Caki2 (cell line): ENCODE data around the gene WDFY2. TPM values are rescaled to one million over a fixed set of nuclear protein-coding genes. Genes with fewer than 3 reads are reported as not detected.

Experiments
- DNase-seq: peaks from one replicate; pipeline ENCODE4 v3.0.0-alpha.2; 2015; ENCODE audit warnings: low read depth
- in situ Hi-C: cut with HindIII; loops from 2 replicates; pipeline ENCODE4 v1.10.0; 2016; ENCODE audit warnings: low sequenced_read_pairs, low pct_unique_long_range_greater_than_20kb, mixed read lengths
- total RNA-seq: library from RNA; depleted of rRNA; stranded (reverse); fragments of >200 nt; shearing (Covaris generic); gene quantifications from 2 replicates; pipeline ENCODE4 v1.2.3, GENCODE V29; 2014; ENCODE audit warnings: low replicate concordance

Gene WDFY2
- total RNA-seq, 1 experiment from 2014 or later, result 1.2 TPM

DNA sequence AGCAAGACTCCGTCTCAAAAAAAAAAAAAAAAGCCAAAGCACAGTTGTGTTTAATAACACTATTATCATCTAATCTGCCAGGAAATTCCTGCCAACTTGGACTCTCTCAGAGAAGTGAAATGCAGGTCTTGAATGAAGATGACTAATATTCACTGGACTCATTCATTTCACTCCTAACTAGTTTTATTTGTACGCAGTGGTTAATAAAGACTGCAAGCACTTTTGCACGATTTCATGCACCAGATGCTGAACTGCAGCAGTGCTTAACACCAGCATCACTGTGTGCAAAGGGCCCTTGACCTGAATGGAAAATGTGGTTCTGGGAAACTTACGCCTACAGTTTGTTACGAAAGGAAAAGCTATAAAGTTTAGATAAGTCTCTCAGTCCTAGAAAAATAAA is 156.4 kb downstream of the WDFY2 start:
- in situ Hi-C loops, result no loop called here
- no peak for DNase-seq

GRCh38 chr13:51742031-51742430 is 157.8 kb downstream of the WDFY2 start:
- in situ Hi-C loops, result no loop called here
- DNase-seq, result no peak

DNA sequence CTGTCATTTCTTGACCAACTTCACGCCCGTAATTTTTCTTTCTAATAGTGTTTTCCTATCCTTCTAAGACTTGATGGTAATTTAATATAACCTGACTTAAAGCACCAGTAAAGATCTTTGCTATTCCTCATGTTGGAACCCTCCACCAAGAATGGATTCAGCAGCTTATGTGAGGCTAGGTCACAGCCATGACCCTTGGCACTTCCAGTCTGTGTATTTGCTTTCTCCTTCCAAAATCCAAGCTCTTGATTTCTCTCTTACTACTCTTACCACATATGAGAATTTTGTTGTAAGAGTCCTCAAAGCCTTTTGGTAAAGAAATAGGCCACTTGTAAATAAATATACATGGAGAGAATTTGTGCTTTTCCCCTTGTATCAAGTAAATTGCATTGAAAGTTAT is 158.3 kb downstream of the WDFY2 start:
- in situ Hi-C loops, result no loop called here
- DNase-seq, result no peak

- no peak for DNase-seq
- in situ Hi-C loops, result no loop called here
These were observed 161.0 kb downstream of the WDFY2 start for GRCh38 chr13:51745243-51745642.

- in situ Hi-C loops, result no loop called here
- no peak for DNase-seq
These were observed 162.5 kb downstream of the WDFY2 start for GRCh38 chr13:51746802-51747201.

- no peak for DNase-seq
- in situ Hi-C loops, result no loop called here
These were observed 163.5 kb downstream of the WDFY2 start for GRCh38 chr13:51747438-51748434.

DNA sequence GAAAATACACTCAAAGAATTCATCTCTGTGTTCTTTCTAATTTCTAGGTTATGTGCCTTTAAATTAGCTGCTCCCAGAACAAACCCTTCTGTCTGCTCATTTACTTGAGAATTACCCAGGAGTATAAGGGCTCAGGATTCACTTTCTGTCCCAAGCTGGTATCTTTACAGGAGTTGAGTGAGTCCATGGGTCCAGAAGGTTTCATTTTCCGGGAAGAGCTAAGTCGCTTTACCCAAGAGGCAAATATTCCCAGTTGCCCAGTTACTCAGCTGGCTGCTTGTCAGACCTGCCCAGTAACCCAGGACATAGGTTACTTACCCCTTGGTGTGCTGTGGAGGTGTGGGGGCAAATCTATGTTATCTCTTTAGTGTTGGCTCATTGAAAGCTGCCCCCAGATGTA is 172.4 kb downstream of the WDFY2 start:
- in situ Hi-C loops, result no loop called here
- no peak for DNase-seq

GRCh38 chr13:51758691-51759090 is 174.4 kb downstream of the WDFY2 start:
- no peak for DNase-seq
- in situ Hi-C loops, result no loop called here

- in situ Hi-C loops, result no loop called here
These were observed 175.0 kb downstream of the WDFY2 start for GRCh38 chr13:51759240-51759639.

DNA sequence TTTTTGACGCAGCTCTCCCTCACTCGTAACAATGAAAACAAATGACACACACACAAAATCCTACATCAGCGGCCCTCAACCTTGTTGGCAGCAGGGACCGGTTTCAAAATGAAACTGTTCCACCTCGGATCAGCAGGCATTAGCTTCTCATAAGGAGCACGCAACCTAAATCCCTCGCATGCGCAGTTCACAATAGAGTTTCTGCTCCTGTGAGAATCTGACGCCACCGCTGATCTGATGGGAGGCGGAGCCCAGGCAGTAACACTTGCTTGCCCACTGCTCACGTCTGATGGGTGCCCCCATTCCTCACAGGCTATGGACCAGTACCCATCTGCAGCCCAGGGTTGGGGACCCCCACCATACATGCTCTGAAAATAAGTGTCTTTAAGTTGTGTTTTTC is 176.3 kb downstream of the WDFY2 start:
- DNase-seq, result no peak
- in situ Hi-C loops, result no loop called here

More at GRCh38 chr13:51759240-51759639, 175.0 kb downstream of the WDFY2 start:
- no peak for DNase-seq

GRCh38 chr13:51761643-51762350 is 177.5 kb downstream of the WDFY2 start:
- in situ Hi-C loops, result no loop called here

GRCh38 chr13:51763486-51763885 is 179.2 kb downstream of the WDFY2 start:
- no peak for DNase-seq
- in situ Hi-C loops, result no loop called here

More at GRCh38 chr13:51761643-51762350, 177.5 kb downstream of the WDFY2 start:
- peak; percentile 8 for DNase-seq

- peak; percentile 87 for DNase-seq
- in situ Hi-C loops, result no loop called here
These were observed 180.2 kb downstream of the WDFY2 start for GRCh38 chr13:51764184-51765141.

- in situ Hi-C loops, result no loop called here
- DNase-seq, result no peak
These were observed 180.9 kb downstream of the WDFY2 start for GRCh38 chr13:51765142-51765515.

DNA sequence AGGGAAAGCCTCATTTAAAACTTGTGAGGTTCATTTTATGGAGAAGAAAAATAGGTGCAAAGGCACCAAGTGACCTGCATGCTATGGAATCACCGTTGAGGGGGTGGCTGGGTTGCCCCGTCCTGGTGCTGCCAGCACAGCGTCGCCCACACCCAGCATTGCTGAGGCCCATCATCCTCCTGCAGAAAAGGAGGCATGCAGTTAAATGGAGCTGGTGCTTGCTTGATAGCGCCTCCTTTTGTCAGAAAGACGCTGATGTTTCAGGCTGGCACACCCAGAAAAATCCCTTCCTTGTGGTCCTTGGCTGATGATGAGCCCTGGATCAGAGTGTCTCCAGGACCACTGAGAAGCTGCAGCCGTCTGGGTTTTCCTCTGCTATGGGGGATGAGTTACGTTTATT is 182.8 kb downstream of the WDFY2 start:
- in situ Hi-C loops, result no loop called here
- no peak for DNase-seq

GRCh38 chr13:51768378-51768921 is 184.2 kb downstream of the WDFY2 start:
- no peak for DNase-seq
- in situ Hi-C loops, result no loop called here

- in situ Hi-C loops, result no loop called here
- DNase-seq, result no peak
These were observed 184.7 kb downstream of the WDFY2 start for GRCh38 chr13:51768976-51769375.
